GM21619 (cell line): Measurements from ENCODE around the gene SCYGR4.
A peak's percentile ranks its signal among the peaks of the same experiment; 100 is the strongest.

Source experiments
- ATAC-seq: cut with Tn5 transposase; IDR thresholded peaks from one replicate; pipeline ENCODE4 v1.9.1; 2021; ENCODE audit not compliant: unreplicated experiment

SCYGR4 gene

DNA sequence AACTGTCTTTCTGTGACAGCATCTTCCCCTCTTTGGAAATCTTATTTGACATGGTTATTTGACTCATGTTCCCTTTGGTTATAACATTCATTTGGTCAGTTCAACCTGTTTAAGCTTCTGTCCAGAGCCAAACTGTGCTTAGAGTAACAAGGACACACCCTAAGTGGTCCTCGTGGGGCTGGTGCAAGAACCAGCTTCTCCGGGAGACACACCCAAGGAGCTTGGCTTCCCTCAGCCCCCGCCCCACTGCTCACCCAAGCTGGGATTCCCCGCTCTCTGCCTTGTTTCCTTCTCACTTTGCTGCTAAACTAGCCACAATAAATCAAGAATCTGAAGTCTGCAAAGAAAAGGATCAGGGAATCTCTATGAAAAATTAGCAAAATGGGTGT is 4.0 kb upstream of the SCYGR4 start:
- ATAC-seq: no peak

DNA sequence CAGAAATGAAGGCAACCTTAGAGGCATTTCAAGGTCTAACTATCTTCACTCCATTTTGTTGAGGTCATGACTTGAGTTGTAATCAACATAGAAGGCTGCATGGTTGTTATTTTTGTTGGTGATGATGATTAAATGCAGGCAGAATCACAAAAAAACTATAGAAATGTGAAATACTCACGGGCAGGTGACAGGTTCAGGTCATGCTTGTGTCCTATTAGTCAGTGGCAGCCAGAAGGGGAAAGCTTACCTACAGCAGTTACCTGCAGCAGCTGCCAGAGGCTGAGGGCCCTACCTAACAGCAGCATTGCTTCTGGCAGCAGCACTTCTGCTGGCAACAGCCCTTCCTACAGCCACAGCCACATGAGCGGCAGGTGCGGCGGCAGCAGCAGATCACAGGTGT is 3.1 kb upstream of the SCYGR4 start:
- no peak for ATAC-seq

DNA sequence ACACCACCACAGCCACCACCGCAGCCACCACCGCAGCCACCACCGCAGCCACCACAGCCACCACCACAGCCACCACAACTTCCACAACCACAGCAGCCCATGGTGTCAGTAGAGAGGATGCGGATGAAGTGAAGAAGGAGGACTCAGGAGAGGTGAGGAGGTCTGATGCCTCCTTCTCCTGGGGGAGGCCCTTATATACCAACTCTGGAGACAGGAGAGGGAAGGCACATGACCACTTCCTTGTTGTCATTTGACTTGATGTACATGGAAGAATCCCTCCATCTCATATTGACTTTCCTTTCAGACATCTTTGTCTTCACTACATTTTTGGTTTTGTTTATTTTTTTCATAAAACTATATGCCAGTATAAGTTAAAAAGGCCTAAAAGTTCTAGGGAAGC is 2.6 kb upstream of the SCYGR4 start, which contains the start of gene SCYGR3:
Gene SCYGR3 (minus strand): TSS at position 101 of the 400 bp plus-strand sequence. CDS start 0 bp downstream, at position 101.
- no peak for ATAC-seq

DNA sequence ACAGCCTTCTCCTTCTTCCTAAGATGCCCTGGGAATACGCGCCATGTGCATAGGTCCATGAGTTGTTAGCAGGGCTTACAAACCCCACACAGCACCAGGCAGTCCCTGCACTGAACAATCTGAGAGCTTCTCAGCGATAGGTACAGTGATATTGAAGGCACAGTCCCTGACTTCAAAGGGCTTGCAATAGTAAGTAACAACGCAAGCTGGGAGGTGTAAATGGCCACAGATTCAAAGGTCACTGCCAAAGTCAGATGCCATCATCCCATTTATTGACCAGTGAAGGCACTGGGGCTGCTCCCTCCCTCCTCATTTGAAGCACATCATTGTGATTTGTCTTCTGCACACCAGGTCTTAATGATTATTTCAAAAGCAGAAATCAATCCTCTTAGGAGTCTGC is 2.1 kb upstream of the SCYGR4 start:
- ATAC-seq: no peak

DNA sequence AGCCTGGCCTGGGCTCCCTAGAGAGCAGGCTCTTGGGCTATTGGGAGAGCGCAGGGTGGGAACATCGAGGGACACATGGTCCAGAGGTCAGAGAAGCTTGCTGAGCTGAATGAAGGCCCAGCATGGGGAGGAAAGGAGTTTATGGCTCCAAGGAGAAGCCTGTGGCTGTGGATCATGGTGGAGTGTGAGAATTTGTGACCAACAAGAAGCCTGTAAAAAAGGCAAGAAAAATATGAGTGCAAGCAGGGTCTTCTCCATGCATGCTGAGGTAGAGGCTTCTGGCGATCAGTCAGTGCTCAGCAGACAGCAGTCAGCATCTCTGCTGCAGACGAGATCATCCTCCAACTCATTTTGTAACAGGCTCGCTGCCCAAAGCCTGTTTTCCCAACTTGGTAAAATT is 1.4 kb upstream of the SCYGR4 start:
- no peak for ATAC-seq

- ATAC-seq: no peak
These were observed 667 bp upstream of the SCYGR4 start for GRCh38 chr2:227616631-227617030.

- no peak for ATAC-seq
These were observed 5.9 kb downstream of the SCYGR4 start for GRCh38 chr2:227623226-227623625.

DNA sequence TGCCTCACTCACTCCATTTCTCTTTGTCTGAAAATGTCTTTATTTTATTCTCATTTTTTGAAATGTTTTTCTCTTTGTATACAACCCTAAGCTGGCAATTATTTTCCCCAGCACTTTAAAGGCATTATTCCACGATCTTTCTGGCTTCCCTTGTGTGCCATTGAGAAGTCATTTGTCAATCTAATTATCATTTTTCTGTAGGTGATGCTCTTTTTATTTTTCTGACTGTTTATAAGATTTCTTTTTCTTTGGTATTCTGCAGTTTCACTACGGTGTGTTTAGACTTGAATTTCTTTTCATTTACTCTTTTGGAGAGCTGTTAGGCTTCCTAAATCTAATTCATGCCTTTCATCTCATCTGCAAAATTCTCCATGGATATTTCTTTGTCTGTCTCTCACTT is 8.1 kb downstream of the SCYGR4 start:
- ATAC-seq: no peak

DNA sequence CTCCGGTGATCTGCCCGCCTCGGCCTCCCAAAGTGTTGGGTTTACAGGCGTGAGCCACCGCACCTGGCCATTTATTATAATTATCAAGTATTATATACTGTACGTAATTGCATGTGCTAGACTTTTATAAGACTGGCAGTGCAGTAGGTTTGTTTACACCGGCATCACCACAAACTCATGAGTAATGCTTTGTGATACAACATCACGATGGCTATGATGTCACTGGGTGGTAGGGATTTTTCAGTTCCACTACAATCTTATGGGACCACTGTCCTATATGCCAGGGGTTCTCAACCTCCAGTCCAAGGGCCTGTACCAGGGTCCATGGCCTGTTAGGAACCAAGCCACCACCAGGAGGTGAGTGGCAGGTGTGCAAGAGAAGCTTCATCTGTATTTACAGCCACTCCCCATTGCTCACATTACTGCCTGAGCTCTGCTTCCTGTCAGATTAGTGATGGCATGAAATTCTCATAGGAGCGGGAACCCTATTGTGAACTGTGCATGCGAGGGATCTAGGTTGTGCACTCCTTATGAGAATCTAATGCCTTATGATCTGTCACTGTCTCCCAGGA is 9.4 kb downstream of the SCYGR4 start:
- ATAC-seq: no peak

- peak; percentile 100 for ATAC-seq
These were observed 10.5 kb downstream of the SCYGR4 start for GRCh38 chr2:227627769-227628168.

DNA sequence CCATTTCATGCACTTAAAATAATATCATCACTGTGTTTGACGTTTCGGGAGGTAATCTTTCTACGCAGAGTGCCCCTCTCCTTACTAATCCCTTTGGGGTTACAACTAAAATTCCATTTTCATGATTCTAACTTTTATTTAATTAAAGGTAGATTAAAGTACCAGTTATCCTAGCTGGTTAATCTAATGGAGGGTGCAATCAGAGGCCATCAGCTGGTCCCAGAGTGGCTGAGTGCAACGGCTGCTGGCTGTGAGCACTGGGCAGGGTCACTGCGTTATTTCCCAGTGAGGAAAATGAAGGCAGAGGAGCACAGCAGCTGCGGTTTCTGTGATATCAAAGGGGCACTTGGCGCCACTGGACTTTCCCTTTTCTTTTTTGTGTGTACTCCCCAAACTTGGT is 12.1 kb downstream of the SCYGR4 start:
- ATAC-seq: no peak

DNA sequence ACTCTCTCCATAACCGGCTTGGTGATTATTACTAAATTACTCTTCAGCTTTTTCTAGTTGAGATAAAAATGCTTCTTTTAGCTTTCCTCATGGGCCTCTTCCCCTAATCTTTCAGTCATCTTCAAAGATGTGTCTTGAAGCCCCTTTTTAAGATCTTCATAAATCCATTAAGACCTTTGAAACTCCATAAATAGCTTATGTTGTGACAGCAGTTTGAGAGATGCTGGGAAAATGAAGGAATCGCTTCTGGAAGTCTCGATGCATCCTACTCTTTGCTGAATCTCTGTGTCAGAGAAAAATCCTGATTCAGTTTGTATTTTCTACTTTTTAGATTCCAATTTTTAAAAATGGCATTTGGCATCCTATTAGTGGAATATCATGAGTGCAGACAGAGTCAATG is 13.0 kb downstream of the SCYGR4 start:
- ATAC-seq: no peak

GRCh38 chr2:227632827-227633226 is 15.5 kb downstream of the SCYGR4 start:
- no peak for ATAC-seq

GRCh38 chr2:227634201-227634600 is 16.9 kb downstream of the SCYGR4 start:
- no peak for ATAC-seq

DNA sequence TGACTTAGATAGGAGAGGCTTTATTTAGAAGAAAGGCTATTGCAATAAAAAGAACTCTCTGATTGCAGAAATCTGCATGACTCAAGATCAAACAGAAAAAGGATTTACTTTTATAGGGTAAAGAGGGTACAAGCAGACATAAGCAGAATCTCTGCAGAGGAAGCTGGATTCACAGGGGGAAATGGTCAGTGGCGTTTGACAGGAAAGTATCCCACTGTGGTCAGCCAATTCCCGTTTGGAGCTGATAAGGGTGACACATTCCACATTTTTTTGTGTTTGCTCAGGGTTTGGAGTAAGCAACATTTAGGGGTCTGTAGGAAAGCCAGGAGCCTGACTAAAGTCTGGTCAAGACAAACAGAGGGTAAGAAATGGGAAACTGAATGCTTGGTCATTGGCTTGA is 25.4 kb downstream of the SCYGR4 start:
- ATAC-seq: no peak

DNA sequence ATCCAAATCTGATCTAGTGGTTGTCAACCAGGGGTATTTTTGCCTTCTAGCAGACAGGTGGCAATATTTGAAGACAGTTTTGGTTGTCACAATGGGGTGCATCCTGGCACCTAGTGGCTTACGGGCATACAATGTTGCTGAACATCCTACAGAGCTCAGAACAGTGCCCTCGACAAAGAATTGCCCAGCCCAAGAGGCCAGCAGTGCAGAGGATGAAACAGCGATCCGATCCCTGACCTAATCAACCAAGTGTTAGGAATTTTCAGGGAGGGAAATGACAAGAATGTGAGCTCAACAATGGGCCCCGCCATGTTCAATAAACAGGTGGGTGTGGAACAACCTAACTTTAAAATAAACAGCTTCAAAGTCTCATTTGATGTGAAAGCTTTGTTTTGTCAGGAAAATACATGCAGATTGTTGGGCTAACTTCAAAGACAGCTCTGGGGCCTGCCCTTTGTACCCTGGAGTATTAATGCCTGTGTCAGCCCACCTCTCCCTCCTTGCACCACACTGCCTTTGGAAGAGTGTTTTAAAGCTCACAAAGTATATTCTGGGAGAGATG is 26.8 kb downstream of the SCYGR4 start:
- ATAC-seq: no peak

- no peak for ATAC-seq
These were observed 36.1 kb downstream of the SCYGR4 start for GRCh38 chr2:227653419-227653818.

DNA sequence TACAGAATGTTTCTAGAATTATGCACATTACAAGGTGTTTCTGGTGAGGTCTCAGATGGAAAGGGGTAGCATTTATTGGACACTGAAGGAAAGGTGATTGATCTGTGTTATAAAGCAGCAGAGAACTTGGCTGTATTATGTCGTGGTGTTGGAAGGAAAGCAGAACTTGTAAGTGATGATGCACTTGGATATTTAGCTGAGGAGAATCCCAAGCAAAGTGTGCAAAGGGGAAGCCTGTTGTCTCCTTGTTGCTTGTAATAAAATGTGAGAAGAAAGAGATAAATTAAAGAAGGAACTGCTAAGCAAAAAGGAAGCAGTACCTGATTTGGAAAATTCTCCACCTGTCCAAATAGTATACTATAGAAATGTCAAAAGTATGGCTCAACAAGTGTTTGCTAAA is 37.1 kb downstream of the SCYGR4 start:
- no peak for ATAC-seq

- ATAC-seq: no peak
These were observed 38.2 kb downstream of the SCYGR4 start for GRCh38 chr2:227655454-227655853.

- no peak for ATAC-seq
These were observed 40.0 kb downstream of the SCYGR4 start for GRCh38 chr2:227657199-227657845.

- ATAC-seq: no peak
These were observed 43.8 kb downstream of the SCYGR4 start for GRCh38 chr2:227661025-227661649.

DNA sequence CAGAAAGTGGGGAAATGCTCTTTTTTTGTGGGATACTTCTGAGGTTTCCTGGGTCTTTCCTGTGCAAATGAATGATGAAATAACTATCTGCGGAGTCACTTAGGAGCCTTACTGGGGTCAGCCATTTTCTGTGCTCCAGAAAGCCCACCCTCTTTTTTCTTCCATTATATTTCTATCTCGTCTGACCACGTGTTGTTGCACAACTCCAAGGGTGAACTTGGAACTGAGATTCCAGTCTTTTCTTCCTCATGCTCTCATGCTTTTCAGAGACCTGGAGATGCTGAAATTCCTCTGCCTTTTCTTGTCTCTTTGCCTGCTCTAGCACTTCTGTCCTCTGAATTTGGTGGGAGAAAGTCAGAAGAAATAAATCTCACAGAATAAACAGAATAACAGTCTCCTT is 44.5 kb downstream of the SCYGR4 start:
- no peak for ATAC-seq
